OCI-LY7 (cell line): ENCODE measurements around the gene DMD. TPM values are rescaled to one million over a fixed set of nuclear protein-coding genes. Genes with fewer than 3 reads are reported as not detected.

ENCODE experiments used
- BruUV-seq: library from RNA; stranded (reverse); fragments of 400-500 nt; replicated peaks from 2 replicates; lab custom pipeline; 2021; lab: Mats Ljungman, UMichigan
- CTCF ChIA-PET: fragments of 300-600 bp; sonication (Branson Sonifier 250); formaldehyde crosslinking; loops from one replicate; lab custom pipeline; 2022; ENCODE audit warnings: antibody characterized with exemption; ENCODE audit not compliant: unreplicated experiment; lab: Charles Lee
- POLR2A ChIA-PET: fragments of 300-600 bp; sonication (Branson Sonifier 250); formaldehyde crosslinking; loops from one replicate; lab custom pipeline; 2022; ENCODE audit warnings: antibody characterized with exemption; lab: Charles Lee
- DNase-seq: peaks from one replicate; pipeline ENCODE4 v3.0.0-alpha.2; 2015; ENCODE audit warnings: low spot score
- H2AFZ ChIP-seq: fragments of 200-600 bp; sonication (generic), shearing (Covaris generic); 2 replicates; pipeline ENCODE4 v1.6.1; 2014; ENCODE audit warnings: mild to moderate bottlenecking, antibody characterized with exemption, low read length, moderate library complexity
- H3K27ac ChIP-seq: fragments of 200-600 bp; sonication (generic); 2 replicates; pipeline ENCODE4 v1.5.1; 2014; ENCODE audit warnings: mixed run types, low read depth, mild to moderate bottlenecking, moderate library complexity, low read length, inconsistent platforms; ENCODE audit not compliant: poor library complexity, severe bottlenecking
- H3K36me3 ChIP-seq: fragments of 200-600 bp; sonication (generic); 2 replicates; pipeline ENCODE4 v1.6.1; 2014; ENCODE audit warnings: mild to moderate bottlenecking, antibody characterized with exemption, low read length, moderate library complexity, mixed read lengths; ENCODE audit not compliant: insufficient read depth
- H3K4me1 ChIP-seq: fragments of 200-600 bp; sonication (generic); 2 replicates; pipeline ENCODE4 v1.5.1; 2014; ENCODE audit warnings: mild to moderate bottlenecking, low read length; ENCODE audit not compliant: insufficient read depth, poor library complexity, severe bottlenecking
- H3K4me2 ChIP-seq: fragments of 200-600 bp; sonication (generic); 2 replicates; pipeline ENCODE4 v1.6.1; 2014; ENCODE audit warnings: mild to moderate bottlenecking, low read length
- H3K4me3 ChIP-seq: fragments of 200-600 bp; sonication (generic); 2 replicates; pipeline ENCODE4 v1.5.1; 2014; ENCODE audit warnings: mild to moderate bottlenecking, low read depth, low read length; ENCODE audit not compliant: poor library complexity, severe bottlenecking
- H3K79me2 ChIP-seq: fragments of 200-600 bp; sonication (generic); 2 replicates; pipeline ENCODE4 v1.6.1; 2016; ENCODE audit warnings: low read depth, mild to moderate bottlenecking, low read length, moderate library complexity, mixed read lengths; ENCODE audit not compliant: insufficient read depth
- H3K9me2 ChIP-seq: fragments of 200-600 bp; sonication (generic); 2 replicates; pipeline ENCODE4 v1.6.1; 2016; ENCODE audit warnings: mild to moderate bottlenecking, low read length, mixed read lengths; ENCODE audit not compliant: insufficient read depth
- H3K9me3 ChIP-seq: fragments of 200-600 bp; sonication (generic); 2 replicates; pipeline ENCODE4 v1.6.1; 2014; ENCODE audit warnings: mild to moderate bottlenecking, mixed run types, low read length, mixed read lengths
- H4K20me1 ChIP-seq: fragments of 200-600 bp; sonication (generic); 2 replicates; pipeline ENCODE4 v1.6.1; 2014; ENCODE audit warnings: mild to moderate bottlenecking, antibody characterized with exemption, low read length, moderate library complexity, mixed read lengths; ENCODE audit not compliant: insufficient read depth
- EZH2phosphoT487 ChIP-seq: fragments of 200-600 bp; sonication (generic); IDR thresholded peaks from 2 replicates; pipeline ENCODE4 v1.6.1; 2018; ENCODE audit warnings: low read depth, borderline replicate concordance, mild to moderate bottlenecking, mixed run types, antibody characterized with exemption, low read length, moderate library complexity, mixed read lengths
- intact Hi-C: fragments of 100-400 bp; cut with micrococcal nuclease; formaldehyde crosslinking; loops from one replicate; pipeline ENCODE4 v1.10.0; 2022; ENCODE audit not compliant: unreplicated experiment
- total RNA-seq, 2 experiments: library from RNA; depleted of rRNA in 1 of 2; stranded (reverse); fragments of >200 nt in 1 of 2; shearing (Covaris generic) in 1 of 2; gene quantifications; 2 replicates each; pipeline ENCODE4 v1.2.3, GENCODE V29; 2014 to 2022
- TF ChIP-seq, protein P1 (sequence below): fragments of 200-600 bp; sonication (generic); conservative IDR thresholded peaks from 2 replicates; pipeline ENCODE4 v1.5.1; 2014; ENCODE audit warnings: mild to moderate bottlenecking, antibody characterized with exemption, low read length, moderate library complexity, mixed read lengths

Gene DMD
- total RNA-seq, 2 experiments from 2014 or later: 20.5 to 61.4 TPM

DNA sequence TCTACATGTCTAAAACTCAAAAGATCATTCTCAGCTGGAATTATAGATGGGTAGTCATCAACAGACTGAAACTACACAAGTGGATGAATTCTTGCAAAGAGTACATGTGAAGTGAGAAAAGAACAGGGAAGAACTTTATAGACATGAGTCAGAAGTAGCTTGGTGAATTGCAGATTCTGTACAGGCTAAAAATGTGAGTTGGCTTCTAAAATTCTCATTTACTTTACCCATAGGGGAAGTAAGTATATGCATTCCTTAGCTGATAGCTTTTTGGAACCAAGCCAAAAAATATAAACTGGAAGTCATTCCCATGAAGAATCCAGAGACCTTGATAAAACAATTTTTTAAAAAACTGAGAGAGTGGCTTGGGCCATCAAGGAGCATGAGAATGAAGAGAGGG is 1555.3 kb downstream of the DMD start:
- H3K79me2 ChIP-seq: no peaks in the 10 kb centered on the region
- no peaks in the 10 kb centered on the region for H3K9me2 ChIP-seq
- no peak overlapping the region for H3K27ac ChIP-seq
- TF ChIP-seq, protein P1, sequence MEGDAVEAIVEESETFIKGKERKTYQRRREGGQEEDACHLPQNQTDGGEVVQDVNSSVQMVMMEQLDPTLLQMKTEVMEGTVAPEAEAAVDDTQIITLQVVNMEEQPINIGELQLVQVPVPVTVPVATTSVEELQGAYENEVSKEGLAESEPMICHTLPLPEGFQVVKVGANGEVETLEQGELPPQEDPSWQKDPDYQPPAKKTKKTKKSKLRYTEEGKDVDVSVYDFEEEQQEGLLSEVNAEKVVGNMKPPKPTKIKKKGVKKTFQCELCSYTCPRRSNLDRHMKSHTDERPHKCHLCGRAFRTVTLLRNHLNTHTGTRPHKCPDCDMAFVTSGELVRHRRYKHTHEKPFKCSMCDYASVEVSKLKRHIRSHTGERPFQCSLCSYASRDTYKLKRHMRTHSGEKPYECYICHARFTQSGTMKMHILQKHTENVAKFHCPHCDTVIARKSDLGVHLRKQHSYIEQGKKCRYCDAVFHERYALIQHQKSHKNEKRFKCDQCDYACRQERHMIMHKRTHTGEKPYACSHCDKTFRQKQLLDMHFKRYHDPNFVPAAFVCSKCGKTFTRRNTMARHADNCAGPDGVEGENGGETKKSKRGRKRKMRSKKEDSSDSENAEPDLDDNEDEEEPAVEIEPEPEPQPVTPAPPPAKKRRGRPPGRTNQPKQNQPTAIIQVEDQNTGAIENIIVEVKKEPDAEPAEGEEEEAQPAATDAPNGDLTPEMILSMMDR: no peak
- TF ChIP-seq EZH2phosphoT487: no peak
- no peaks in the 10 kb centered on the region for H4K20me1 ChIP-seq
- no peak for DNase-seq
- intact Hi-C loops: loop anchor here (5.0 to 10.0 kb wide), 2 partner anchors 231 to 444 kb away; no protein-coding TSS in a partner anchor
- no peak overlapping the region for H2AFZ ChIP-seq
- H3K4me3 ChIP-seq: no peak overlapping the region
- H3K9me3 ChIP-seq: no peaks in the 10 kb centered on the region
- no peak overlapping the region for H3K4me2 ChIP-seq
- ChIA-PET POLR2A (no interaction called here), CTCF (interaction anchor here (1.5 kb wide), 1 partner anchor 617 kb away, joined by 6 read pairs; no protein-coding TSS in a partner anchor)
- H3K4me1 ChIP-seq: no peaks in the 10 kb centered on the region
- no TSS peak for BruUV-seq
- no peaks in the 10 kb centered on the region for H3K36me3 ChIP-seq

DNA sequence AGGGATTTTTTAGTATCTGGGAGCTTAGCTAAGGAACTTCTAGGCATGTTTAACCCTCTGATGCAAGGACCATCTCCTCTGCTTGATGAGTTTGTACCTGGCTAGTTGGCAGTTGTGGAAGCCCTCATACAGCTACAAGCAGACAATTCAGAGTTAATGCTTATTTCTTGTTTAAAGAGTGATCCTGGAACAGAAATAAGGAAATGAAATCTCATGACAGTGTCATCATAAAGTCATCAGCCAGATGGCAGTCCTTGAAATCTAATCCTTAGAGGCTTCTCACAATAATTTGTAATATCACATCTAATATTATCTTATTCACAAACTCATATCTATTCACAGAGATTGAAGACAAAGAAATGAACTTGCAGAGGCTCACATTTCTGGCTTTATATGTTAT is 1557.9 kb downstream of the DMD start:
- Histone ChIP-seq H2AFZ (no peak overlapping the region), H3K4me3 (no peak overlapping the region), H3K4me2 (no peak overlapping the region), H3K79me2 (no peaks in the 10 kb centered on the region), H3K36me3 (no peaks in the 10 kb centered on the region), H4K20me1 (no peaks in the 10 kb centered on the region), H3K27ac (no peak overlapping the region), H3K4me1 (no peaks in the 10 kb centered on the region), H3K9me3 (no peaks in the 10 kb centered on the region), H3K9me2 (no peaks in the 10 kb centered on the region)
- no peak for DNase-seq
- ChIA-PET POLR2A (no interaction called here), CTCF (no interaction called here)
- BruUV-seq: no TSS peak
- TF ChIP-seq EZH2phosphoT487: no peak
- TF ChIP-seq, protein P1: no peak
- intact Hi-C loops: loop anchor here (10.0 kb wide), 1 partner anchor 229 kb away; no protein-coding TSS in a partner anchor

DNA sequence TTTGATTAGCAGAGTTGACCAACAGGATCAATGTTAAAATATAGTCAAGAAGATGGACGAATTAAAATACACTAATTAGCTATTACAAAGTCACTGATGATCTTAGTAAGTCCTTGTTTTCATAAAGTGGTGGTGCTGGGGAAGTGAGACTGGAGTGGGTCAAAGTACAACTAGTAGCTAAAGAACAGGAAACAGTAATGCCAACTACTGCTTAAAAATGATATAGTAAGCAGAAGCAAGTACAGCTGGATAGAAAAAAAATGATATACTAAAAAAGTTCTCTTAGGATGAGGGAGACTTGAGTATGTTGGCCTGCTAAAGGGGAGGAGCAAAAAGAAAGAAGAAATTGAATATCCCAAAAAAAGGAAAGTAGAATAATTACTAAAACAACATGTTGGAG is 1558.7 kb downstream of the DMD start:
- Histone ChIP-seq H3K4me1 (no peaks in the 10 kb centered on the region), H3K9me2 (no peaks in the 10 kb centered on the region), H3K36me3 (no peaks in the 10 kb centered on the region), H3K27ac (no peak overlapping the region), H4K20me1 (no peaks in the 10 kb centered on the region), H2AFZ (no peak overlapping the region), H3K4me3 (no peak overlapping the region), H3K4me2 (no peak overlapping the region), H3K79me2 (no peaks in the 10 kb centered on the region), H3K9me3 (no peaks in the 10 kb centered on the region)
- POLR2A ChIA-PET: no interaction called here
- CTCF ChIA-PET: no interaction called here
- TF ChIP-seq, protein P1: no peak
- no peak for TF ChIP-seq EZH2phosphoT487
- intact Hi-C loops: loop anchor here (10.0 kb wide), 1 partner anchor 228 kb away; no protein-coding TSS in a partner anchor
- no TSS peak for BruUV-seq
- no peak for DNase-seq
